Stimulated activated effector memory CD8-positive, alpha-beta T cell treated with anti-CD3 and anti-CD28 coated beads, Interleukin-12 subunit alpha, Interleukin-12 subunit beta, amount 100 ng/mL, for 72 hours (primary cell): Measurements from ENCODE around the gene TTBK1.

ENCODE experiments used
- ATAC-seq: fragments of 150-1000 bp; cut with Tn5 transposase; 2 replicates; pipeline ENCODE4 v1.10.0; 2021
- DNase-seq, 2 donors: peaks; one replicate each; pipeline ENCODE4 v3.0.0; 2021 to 2022; ENCODE audit warnings: low spot score in 2 of 2
- H3K27ac Mint-ChIP-seq: one replicate; pipeline ENCODE4 v1.8.0; 2022; ENCODE audit warnings: mild to moderate bottlenecking, mixed read lengths
- H3K36me3 Mint-ChIP-seq: one replicate; pipeline ENCODE4 v1.8.0; 2022; ENCODE audit warnings: mild to moderate bottlenecking, mixed read lengths
- H3K4me1 Mint-ChIP-seq: one replicate; pipeline ENCODE4 v1.8.0; 2022; ENCODE audit warnings: mixed read lengths
- H3K4me3 Mint-ChIP-seq: one replicate; pipeline ENCODE4 v1.8.0; 2022; ENCODE audit warnings: mild to moderate bottlenecking, mixed read lengths
- H3K9me3 Mint-ChIP-seq: one replicate; pipeline ENCODE4 v1.8.0; 2022; ENCODE audit warnings: mixed read lengths

TTBK1 gene

GRCh38 chr6:43307451-43308100 is 64.3 kb downstream of the TTBK1 start:
- H3K36me3 Mint-ChIP-seq = no peaks in the 10 kb centered on the region
- H3K4me1 Mint-ChIP-seq = no peaks in the 10 kb centered on the region
- DNase-seq (no peak), ATAC-seq (no peak)
- H3K4me3 Mint-ChIP-seq = peak overlapping the region; percentile 73
- no peak overlapping the region for H3K27ac Mint-ChIP-seq
- no peaks in the 10 kb centered on the region for H3K9me3 Mint-ChIP-seq

- Mint-ChIP-seq H3K4me1 (no peaks in the 10 kb centered on the region), H3K9me3 (no peaks in the 10 kb centered on the region), H3K4me3 (peak within 1 kb of the TSS; percentile 73), H3K27ac (peak within 1 kb of the TSS; percentile 45), H3K36me3 (no peaks in the 10 kb centered on the region)
- DNase-seq (peak in 1 of 2 donors; percentile 22), ATAC-seq (peak; percentile 84)
Observed at GRCh38 chr6:43308101-43308989, 65.1 kb downstream of the TTBK1 start, which contains the start of gene CRIP3. Gene CRIP3, minus strand, starts transcription at chr6:43308826. Its CDS starts 34 bp downstream, at chr6:43308792.

GRCh38 chr6:43308990-43309477 is 65.8 kb downstream of the TTBK1 start:
- Mint-ChIP-seq H3K27ac (peak overlapping the region; percentile 45), H3K4me3 (peak overlapping the region; percentile 73), H3K4me1 (no peaks in the 10 kb centered on the region), H3K36me3 (no peaks in the 10 kb centered on the region), H3K9me3 (no peaks in the 10 kb centered on the region)
- DNase-seq = no peak
- ATAC-seq = no peak

- no peaks in the 10 kb centered on the region for H3K9me3 Mint-ChIP-seq
- no peaks in the 10 kb centered on the region for H3K36me3 Mint-ChIP-seq
- ATAC-seq (no peak), DNase-seq (no peak)
- no peak overlapping the region for H3K27ac Mint-ChIP-seq
- H3K4me3 Mint-ChIP-seq = no peak overlapping the region
- no peaks in the 10 kb centered on the region for H3K4me1 Mint-ChIP-seq
Observed at GRCh38 chr6:43310134-43310533, 66.9 kb downstream of the TTBK1 start.

- no peaks in the 10 kb centered on the region for H3K4me1 Mint-ChIP-seq
- no peaks in the 10 kb centered on the region for H3K9me3 Mint-ChIP-seq
- H3K36me3 Mint-ChIP-seq = no peaks in the 10 kb centered on the region
- no peak overlapping the region for H3K4me3 Mint-ChIP-seq
- DNase-seq (no peak), ATAC-seq (no peak)
- H3K27ac Mint-ChIP-seq = no peak overlapping the region
Observed at GRCh38 chr6:43310624-43311023, 67.3 kb downstream of the TTBK1 start.

- Mint-ChIP-seq H3K9me3 (no peaks in the 10 kb centered on the region), H3K4me3 (no peak overlapping the region), H3K36me3 (no peaks in the 10 kb centered on the region), H3K4me1 (no peaks in the 10 kb centered on the region), H3K27ac (peak overlapping the region; percentile 10)
- ATAC-seq (no peak), DNase-seq (no peak)
Observed at GRCh38 chr6:43311666-43312065, 68.4 kb downstream of the TTBK1 start.

- no peak for DNase-seq
- no peaks in the 10 kb centered on the region for H3K4me1 Mint-ChIP-seq
- no peaks in the 10 kb centered on the region for H3K9me3 Mint-ChIP-seq
- no peak for ATAC-seq
- H3K27ac Mint-ChIP-seq = no peak overlapping the region
- no peaks in the 10 kb centered on the region for H3K36me3 Mint-ChIP-seq
- H3K4me3 Mint-ChIP-seq = no peak overlapping the region
Observed at GRCh38 chr6:43313813-43314212, 70.5 kb downstream of the TTBK1 start.

GRCh38 chr6:43318011-43318410 is 74.7 kb downstream of the TTBK1 start:
- Mint-ChIP-seq H3K27ac (no peak overlapping the region), H3K9me3 (no peaks in the 10 kb centered on the region), H3K36me3 (no peaks in the 10 kb centered on the region), H3K4me3 (no peak overlapping the region), H3K4me1 (no peaks in the 10 kb centered on the region)
- ATAC-seq (no peak), DNase-seq (no peak)

GRCh38 chr6:43325876-43326275 is 82.6 kb downstream of the TTBK1 start:
- no peaks in the 10 kb centered on the region for H3K36me3 Mint-ChIP-seq
- no peaks in the 10 kb centered on the region for H3K9me3 Mint-ChIP-seq

GRCh38 chr6:43328528-43328927 is 85.2 kb downstream of the TTBK1 start:
- Mint-ChIP-seq H3K27ac (no peak overlapping the region), H3K4me1 (peaks cover 12% of the 10 kb centered on the region), H3K9me3 (no peaks in the 10 kb centered on the region), H3K36me3 (no peaks in the 10 kb centered on the region), H3K4me3 (no peak overlapping the region)
- no peak for ATAC-seq
- DNase-seq = no peak

More at GRCh38 chr6:43325876-43326275, 82.6 kb downstream of the TTBK1 start:
- no peak for DNase-seq
- Mint-ChIP-seq H3K27ac (no peak overlapping the region), H3K4me1 (no peaks in the 10 kb centered on the region), H3K4me3 (no peak overlapping the region)
- ATAC-seq = no peak

GRCh38 chr6:43331470-43331869 is 88.2 kb downstream of the TTBK1 start:
- Mint-ChIP-seq H3K9me3 (no peaks in the 10 kb centered on the region), H3K36me3 (peaks cover 5% of the 10 kb centered on the region), H3K4me3 (no peak overlapping the region), H3K27ac (no peak overlapping the region), H3K4me1 (peaks cover 12% of the 10 kb centered on the region)
- no peak for DNase-seq
- ATAC-seq = no peak

- DNase-seq = no peak
- H3K4me3 Mint-ChIP-seq = no peak overlapping the region
Observed at GRCh38 chr6:43331891-43332290, 88.6 kb downstream of the TTBK1 start.

GRCh38 chr6:43334466-43335095 is 91.3 kb downstream of the TTBK1 start:
- H3K36me3 Mint-ChIP-seq = peaks cover 12% of the 10 kb centered on the region
- no peaks in the 10 kb centered on the region for H3K9me3 Mint-ChIP-seq
- H3K4me3 Mint-ChIP-seq = no peak overlapping the region
- DNase-seq (no peak), ATAC-seq (no peak)
- peak overlapping the region; percentile 46 for H3K27ac Mint-ChIP-seq
- peaks cover 12% of the 10 kb centered on the region for H3K4me1 Mint-ChIP-seq

More at GRCh38 chr6:43331891-43332290, 88.6 kb downstream of the TTBK1 start:
- no peaks in the 10 kb centered on the region for H3K9me3 Mint-ChIP-seq
- H3K36me3 Mint-ChIP-seq = peaks cover 8% of the 10 kb centered on the region
- no peak overlapping the region for H3K27ac Mint-ChIP-seq
- ATAC-seq = no peak
- H3K4me1 Mint-ChIP-seq = peaks cover 12% of the 10 kb centered on the region

GRCh38 chr6:43335469-43335868 is 92.2 kb downstream of the TTBK1 start:
- DNase-seq (no peak), ATAC-seq (no peak)
- Mint-ChIP-seq H3K27ac (peak overlapping the region; percentile 46), H3K36me3 (peaks cover 12% of the 10 kb centered on the region), H3K4me1 (peaks cover 12% of the 10 kb centered on the region), H3K4me3 (no peak overlapping the region), H3K9me3 (no peaks in the 10 kb centered on the region)

GRCh38 chr6:43336382-43336781 is 93.1 kb downstream of the TTBK1 start:
- no peak overlapping the region for H3K4me3 Mint-ChIP-seq
- no peak for ATAC-seq
- H3K36me3 Mint-ChIP-seq = peaks cover 12% of the 10 kb centered on the region
- DNase-seq = no peak
- H3K4me1 Mint-ChIP-seq = peaks cover 10% of the 10 kb centered on the region
- no peaks in the 10 kb centered on the region for H3K9me3 Mint-ChIP-seq
- H3K27ac Mint-ChIP-seq = no peak overlapping the region
